HEK293T (cell line): Measurements from ENCODE around the gene DUSP18.

Experiments
- ARNT ChIP-seq: fragments of 450-650 bp; IDR thresholded peaks from 2 replicates; pipeline ENCODE4 v1.6.1; 2017; ENCODE audit warnings: mild to moderate bottlenecking
- BHLHE40 ChIP-seq: fragments of 450-650 bp; IDR thresholded peaks from 2 replicates; pipeline ENCODE4 v1.6.1; 2016; ENCODE audit warnings: mild to moderate bottlenecking, moderate library complexity, borderline replicate concordance
- FOXK2 ChIP-seq: fragments of 450-650 bp; IDR thresholded peaks from 2 replicates; pipeline ENCODE4 v1.6.1; 2016; ENCODE audit warnings: mild to moderate bottlenecking
- FOXM1 ChIP-seq: fragments of 450-650 bp; IDR thresholded peaks from 2 replicates; pipeline ENCODE4 v1.6.1; 2017; ENCODE audit warnings: mild to moderate bottlenecking, borderline replicate concordance
- HDGF ChIP-seq: fragments of 450-650 bp; IDR thresholded peaks from 2 replicates; pipeline ENCODE4 v1.6.1; 2017; ENCODE audit warnings: antibody characterized with exemption, borderline replicate concordance
- LEF1 ChIP-seq: fragments of 450-650 bp; IDR thresholded peaks from 2 replicates; pipeline ENCODE4 v1.6.1; 2017; ENCODE audit warnings: mild to moderate bottlenecking, borderline replicate concordance
- NFRKB ChIP-seq: fragments of 450-650 bp; IDR thresholded peaks from 2 replicates; pipeline ENCODE4 v1.6.1; 2016; ENCODE audit warnings: mild to moderate bottlenecking, moderate library complexity
- PKNOX1 ChIP-seq: fragments of 450-650 bp; IDR thresholded peaks from 2 replicates; pipeline ENCODE4 v1.6.1; 2016
- SP1 ChIP-seq: fragments of 450-650 bp; IDR thresholded peaks from 2 replicates; pipeline ENCODE4 v1.6.1; 2017
- SUZ12 ChIP-seq: fragments of 450-650 bp; IDR thresholded peaks from 2 replicates; pipeline ENCODE4 v1.6.1; 2016; ENCODE audit warnings: mild to moderate bottlenecking
- ZNF384 ChIP-seq: fragments of 450-650 bp; IDR thresholded peaks from 2 replicates; pipeline ENCODE4 v1.6.1; 2016

GRCh38 chr22:30675436-30675835 lies 7.8 kb upstream of the DUSP18 start:
- TF ChIP-seq SP1 (no peak), ARNT (no peak), FOXK2 (no peak), LEF1 (no peak), ZNF384 (no peak), FOXM1 (no peak), PKNOX1 (no peak), BHLHE40 (no peak), SUZ12 (no peak), HDGF (no peak), NFRKB (no peak)
